HG03045 (cell line): ENCODE results near the gene CEP120.
"Not testable (repeated sequence)": the region's sequence is repeated elsewhere in the genome, so short reads cannot be mapped to it uniquely, and the experiment has no call there.

Experiments
- ATAC-seq: cut with Tn5 transposase; IDR thresholded peaks from one replicate; pipeline ENCODE4 v1.9.1; 2021; ENCODE audit warnings: mild to moderate bottlenecking, moderate library complexity; ENCODE audit not compliant: unreplicated experiment

Gene CEP120

DNA sequence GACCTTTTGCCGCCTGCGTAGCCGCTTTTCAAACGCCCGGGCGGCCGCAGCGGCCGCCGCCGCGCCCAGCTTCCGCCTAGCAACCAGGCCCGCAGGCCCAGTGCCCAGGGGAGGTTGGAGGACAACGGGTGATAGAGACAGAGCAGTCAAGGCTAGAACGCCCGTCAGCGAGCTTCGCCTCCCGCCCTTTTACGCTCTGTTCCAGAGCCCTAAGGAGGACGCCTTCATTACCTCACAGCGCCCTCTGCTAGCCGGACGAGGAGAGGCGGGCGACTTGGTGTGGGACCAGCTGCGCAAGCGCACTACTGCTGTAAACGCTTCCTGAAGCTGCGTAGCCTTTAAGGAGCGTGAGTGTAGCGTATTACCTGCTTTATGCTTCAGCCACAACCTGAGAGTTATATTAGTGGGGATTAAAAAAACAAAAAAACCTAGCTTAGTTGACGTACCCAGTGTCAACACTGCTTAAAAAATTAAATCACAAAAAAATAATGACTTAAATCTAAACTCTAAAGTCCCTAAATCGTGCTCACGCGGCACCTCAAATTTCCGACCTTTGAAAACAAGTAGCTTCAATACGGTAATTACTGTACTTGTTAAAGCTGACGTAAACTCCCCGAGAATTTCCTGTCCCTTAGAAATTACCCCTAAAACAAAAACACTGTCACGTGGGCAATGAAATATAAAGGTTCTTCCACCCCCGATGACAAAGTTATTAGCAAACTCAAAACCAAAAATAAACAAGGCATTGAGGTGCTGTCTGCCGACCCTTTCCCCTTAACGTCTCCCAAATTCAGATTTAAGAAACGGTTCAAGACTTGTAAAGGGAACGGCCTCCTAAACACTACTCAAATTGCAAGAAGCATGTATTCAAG lies at the start of gene CEP120:
Gene CEP120 (minus strand): TSS at position 126 of the 872 bp plus-strand sequence. CDS start 405 bp downstream, outside the sequence.
- peak; percentile 99 for ATAC-seq

DNA sequence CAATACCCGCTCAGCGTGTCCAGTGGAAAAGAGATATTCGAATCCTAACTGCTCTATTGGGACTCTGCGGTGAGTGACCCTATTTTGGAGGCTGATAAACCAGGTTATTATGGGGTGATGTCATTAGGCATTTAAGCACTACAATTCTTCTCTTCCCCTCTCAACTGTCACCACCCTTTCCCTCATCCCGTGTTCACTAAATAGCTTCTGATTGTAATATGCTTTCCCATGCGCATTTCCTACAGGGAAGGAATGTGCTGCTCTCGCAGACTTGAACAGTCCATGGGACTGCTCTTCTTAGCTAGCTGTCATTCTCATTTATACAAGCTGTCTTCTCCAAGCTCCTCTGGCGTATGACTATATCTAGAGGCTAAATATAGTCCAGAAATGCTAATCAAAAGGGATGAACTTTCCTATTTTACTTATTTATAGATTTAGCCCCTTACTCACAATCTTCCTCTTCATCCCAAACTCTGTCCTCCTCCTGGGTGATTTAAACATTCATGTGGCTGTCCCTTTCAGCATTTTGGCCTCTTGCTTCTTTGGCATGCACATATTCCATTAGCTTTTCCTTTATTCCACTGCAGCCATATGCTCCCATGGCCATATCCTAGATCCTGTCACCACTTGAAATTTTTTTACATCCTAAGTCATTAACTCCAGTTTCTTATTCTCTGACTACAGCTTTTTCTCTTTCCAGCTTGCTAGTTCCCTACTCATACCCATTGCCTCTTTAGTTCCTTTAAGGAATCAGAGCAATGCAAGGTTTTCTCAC lies 49.1 kb upstream of the CEP120 start:
- no peak for ATAC-seq

DNA sequence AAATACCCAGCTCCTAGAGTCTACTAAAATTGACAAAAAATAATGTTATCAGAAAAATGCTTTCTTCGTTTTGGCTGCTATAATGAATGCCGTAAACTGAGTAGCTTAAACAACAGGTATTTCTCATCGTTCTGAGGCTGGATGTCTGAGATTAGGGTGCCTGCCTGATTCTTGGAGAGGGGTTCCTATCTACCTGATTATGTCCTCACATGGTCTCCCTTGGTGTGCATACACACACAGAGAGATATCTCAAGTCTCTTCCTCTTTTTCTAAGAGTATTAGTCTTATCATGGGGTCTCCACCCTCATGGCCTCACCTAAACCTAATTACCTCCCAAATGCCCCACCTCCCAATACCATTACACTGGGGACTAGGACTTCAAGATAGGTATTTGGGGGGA lies 48.2 kb upstream of the CEP120 start:
- ATAC-seq = no peak

DNA sequence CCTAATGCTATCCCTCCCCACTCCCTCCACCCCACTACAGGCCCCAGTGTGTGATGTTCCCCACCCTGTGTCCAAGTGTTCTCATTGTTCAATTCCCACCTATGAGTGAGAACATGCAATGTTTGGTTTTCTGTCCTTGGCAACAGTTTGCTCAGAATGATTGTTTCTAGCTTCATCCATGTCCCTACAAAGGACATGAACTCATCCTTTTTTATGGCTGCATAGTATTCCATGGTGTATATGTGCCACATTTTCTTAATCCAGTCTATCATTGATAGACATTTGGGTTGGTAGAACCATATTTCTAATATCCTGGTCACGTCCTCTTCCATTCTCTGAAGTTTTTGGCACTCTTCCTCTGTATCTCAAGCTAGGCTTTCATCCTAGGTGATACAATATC lies 43.6 kb upstream of the CEP120 start:
- not testable (repeated sequence) for ATAC-seq

DNA sequence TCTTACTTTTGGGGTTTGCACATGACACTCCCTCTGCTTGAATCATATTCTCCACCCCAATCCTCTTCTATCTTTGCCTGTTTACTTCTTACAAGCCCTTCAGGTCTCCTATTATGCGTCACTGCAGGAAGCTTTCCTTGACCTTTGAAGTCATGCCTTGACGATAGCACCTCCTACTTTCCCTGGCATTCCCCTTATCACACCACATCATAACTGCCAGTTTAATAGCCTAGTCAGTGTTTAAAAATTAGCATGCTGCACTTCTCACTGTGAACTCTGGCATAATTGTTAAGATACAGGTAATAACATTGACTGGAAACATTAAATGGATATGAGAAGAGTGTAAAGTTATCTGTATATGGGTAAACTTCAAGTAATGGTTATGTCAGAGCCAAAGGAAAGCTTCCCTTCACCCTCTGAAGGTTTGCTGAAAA lies 37.1 kb upstream of the CEP120 start:
- no peak for ATAC-seq

DNA sequence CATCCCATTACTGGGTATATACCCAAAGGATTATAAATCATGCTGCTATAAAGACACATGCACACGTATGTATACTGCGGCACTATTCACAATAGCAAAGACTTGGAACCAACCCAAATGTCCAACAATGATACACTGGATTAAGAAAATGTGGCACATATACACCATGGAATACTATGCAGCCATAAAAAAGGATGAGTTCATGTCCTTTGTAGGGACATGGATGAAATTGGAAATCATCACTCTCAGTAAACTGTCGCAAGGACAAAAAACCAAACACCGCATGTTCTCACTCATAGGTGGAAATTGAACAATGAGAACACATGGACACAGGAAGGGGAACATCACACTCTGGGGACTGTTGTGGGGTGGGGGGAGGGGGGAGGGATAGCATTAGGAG lies 35.8 kb upstream of the CEP120 start:
- ATAC-seq = not testable (repeated sequence)

DNA sequence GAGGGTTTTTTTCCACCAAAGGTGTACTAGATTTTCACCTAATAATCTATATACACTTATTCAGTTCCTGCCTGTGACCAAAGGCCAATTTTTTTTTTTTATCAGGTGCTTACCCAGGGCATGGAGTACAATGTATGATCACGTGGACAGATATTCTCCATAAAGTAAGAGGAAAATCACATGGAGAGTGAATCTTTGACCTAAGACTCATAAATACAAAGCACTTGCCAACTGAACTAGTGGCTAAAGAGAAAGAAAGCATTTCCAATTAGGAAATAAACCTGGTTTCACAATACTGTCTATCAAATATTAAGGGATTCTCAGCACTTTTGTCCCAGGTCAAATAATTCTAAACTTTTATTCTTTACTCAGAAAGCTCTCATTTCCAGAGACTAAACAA lies 33.0 kb upstream of the CEP120 start:
- ATAC-seq = no peak

DNA sequence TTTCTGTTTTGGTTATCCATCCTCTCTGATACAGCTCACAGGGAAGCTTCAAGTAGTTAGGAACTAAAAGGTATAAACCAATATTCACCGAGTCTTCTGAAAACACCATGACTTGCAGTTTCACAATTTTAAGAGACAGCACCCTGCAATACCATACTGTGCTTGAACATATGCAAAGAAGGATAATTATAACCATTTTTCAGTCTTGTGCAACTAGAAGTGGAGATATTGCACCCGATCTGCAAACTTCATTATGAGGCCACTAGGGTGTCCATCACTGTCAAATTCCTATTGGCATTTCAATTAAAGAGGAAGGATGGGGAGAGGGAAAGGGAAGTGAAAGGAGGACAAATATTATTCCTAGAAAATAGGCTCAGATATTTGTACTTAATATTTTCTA lies 32.4 kb upstream of the CEP120 start:
- peak; percentile 93 for ATAC-seq

DNA sequence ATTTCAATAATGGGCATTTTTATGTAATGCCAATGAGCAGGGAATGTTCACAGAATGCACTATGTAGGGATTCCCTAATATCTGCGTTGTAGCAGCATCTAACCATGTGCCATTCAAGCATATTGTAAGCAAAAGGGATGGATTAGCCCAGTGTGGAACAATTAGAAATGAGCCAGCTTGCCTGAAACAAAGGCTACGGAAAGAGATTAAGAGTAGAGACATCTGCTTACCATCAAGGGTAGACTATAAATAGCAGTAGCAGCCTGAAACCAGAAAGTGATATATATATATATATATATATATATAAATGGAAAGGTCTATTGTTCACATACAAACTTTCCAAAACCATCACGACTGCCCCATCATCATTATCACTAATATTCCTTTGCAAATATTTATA lies 31.9 kb upstream of the CEP120 start:
- peak; percentile 44 for ATAC-seq

DNA sequence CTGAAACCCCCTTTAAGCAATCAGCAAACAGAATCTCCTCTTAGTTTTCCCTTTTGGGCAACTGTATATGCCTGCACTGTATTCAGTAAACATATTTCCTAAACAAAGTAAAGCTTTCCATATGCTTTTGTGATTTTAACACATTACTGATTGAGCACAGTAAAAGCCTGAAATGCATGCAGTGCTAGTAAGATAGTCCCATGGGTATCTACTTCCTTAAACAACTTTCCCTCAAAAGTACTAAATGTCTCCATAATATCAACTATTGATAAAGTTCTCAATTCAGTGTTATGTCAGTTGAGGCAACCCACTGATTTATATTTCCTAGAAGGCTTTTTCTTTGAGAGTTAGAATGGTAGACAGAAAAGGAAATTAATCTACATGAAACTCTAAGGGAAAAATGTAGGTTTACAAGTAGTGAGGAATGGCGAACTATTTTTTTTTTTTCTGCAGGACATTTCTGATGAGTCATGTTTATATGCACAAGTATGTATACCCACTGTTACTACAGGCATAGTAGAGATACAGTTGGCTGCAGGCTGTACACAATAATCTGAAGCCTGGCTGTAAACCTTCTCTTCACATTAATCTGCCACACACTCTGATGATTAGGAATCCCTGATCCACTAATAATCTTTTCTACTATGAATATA lies 31.2 kb upstream of the CEP120 start:
- ATAC-seq = no peak

DNA sequence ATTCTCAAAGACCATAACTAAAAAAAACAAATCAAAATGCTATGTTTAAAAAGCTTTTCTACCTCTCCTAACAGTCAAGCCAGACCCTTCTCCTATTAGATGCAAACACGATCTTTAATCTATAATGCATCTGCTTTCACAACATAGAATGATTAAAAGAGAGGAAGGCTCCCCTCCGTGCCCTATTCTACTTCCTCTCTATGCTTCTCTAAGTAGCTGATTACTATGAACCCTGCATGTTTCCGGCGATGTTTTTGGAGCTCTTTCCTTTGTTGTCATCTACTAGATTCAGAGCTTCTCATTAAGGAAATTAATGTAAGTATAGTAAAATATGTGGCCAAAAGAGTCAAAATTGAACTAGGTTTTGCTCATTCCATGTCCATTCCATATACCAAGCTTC lies 29.2 kb upstream of the CEP120 start:
- no peak for ATAC-seq

DNA sequence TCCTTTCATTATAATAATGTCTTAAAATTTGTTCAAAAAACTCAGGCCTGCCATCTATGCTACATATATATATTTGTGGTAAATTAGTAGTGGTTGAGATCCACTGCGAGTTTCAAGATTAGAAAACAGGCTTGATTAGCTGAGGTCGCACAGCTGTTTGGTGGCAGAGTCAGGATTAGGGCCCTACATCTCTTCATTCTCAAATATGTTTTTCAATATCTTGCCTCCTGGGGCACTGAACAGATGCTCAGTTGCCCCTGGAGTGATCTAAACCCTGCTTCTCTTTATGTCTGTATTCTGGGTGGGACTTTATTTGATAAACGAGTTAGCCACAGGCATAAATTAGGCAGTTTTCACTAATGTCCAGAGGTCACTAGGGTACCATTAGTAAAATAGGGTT lies 27.8 kb upstream of the CEP120 start:
- ATAC-seq = no peak

DNA sequence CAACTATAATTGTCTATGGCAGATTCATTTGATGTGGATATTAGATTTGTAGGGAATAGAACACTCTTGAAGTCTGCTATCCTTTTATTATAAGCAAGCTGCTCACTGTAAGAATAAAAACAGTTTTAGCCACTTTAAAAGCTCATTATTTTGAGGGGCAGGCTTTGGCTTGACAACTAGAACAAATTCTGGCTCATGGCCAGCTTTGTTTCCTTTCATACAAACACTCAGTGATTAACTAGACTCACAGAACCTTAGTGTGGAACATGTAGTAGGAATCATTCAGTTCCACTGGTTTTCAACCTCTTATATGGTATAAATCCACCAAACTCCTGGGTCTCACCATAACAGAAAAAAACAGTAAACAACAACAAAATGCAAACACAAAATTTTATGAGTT lies 27.4 kb upstream of the CEP120 start:
- no peak for ATAC-seq

DNA sequence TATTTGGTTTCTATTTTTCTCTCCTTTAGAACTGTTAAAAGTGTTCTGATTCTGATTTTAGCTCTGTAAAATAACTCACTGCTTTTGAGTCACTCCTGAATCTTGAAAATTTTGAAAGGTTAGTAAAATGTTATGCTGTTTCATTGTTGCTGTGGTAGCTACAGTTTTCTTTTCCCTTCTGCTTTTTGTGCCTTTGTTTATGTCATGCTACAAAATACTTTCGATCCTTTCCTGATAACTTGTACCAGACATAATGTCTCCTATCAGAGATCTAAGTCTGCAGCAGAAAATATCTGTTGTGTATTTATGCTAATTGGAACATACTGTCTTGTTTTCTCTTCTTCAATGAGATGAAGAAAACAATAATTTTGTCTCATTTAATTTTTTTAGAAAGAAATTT lies 26.9 kb upstream of the CEP120 start:
- ATAC-seq = no peak

DNA sequence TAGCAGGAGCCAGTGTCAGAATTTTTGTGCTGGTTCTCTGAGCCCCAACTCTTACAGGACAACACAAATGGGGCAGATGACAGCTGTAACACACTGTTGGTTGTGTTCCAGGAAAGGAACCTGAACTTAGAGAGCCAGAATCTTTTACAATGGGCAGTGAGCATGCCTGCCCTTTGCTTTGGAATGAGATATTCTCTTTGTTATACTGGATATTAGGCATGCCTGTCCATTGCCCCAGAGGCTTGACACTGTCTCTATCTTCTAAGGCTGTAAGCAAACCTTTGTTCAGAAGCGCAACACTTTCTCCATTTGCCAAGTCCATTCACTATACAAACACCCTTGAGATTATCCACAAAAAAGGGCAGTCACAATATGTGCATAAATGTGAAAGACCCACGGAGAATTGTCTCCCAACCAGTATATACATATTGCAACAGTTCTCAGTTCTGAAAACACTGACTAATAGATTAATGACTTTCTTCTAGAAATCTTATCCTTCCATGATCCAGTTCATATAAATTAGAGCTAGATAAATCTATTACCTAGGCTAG lies 26.3 kb upstream of the CEP120 start:
- ATAC-seq = no peak

DNA sequence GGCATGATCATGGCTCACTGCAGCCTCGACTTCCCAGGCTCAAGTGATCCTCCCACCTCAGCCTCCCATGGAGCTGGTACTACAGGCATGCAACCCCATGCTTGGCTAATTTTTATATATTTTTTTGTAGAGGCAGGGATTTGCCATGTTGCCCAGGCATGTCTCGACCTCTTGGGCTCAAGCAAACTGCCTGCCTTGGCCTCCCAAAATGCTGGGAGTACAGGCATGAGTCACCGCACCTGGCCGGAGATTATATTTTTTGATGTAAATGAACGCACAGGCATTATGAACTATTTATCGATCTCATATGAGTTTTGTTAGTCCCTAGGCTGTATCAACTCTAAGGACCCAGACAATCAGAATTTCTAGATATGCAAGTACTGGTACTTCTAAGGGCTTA lies 25.5 kb upstream of the CEP120 start:
- ATAC-seq = no peak

DNA sequence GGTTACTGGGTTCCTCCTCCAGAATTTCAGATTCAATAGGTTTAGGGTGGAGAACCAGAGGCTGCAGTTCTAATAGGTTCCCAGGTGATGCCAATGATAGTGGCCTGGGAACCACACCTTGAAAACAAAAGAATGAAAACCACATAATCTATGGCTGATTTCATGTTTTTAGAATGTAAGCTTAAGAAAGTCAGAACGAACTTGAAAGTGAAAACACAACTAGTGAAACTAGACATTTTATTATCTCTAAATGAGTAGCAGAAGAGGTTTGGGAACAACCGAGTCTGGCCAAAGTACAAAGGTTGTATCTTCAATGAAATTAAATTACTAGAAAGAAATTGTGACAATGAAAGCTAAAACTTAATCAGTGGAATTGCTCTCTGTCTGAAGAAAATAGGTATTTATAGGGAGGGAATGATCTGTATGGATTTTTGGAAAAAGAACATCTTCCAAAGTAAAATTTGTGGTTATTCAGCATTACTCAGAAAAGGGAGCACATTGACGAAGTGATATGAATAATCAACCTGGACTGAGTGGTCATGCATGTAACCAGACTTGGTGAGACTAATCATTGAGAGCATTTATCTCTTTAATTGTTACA lies 24.9 kb upstream of the CEP120 start:
- peak; percentile 82 for ATAC-seq

DNA sequence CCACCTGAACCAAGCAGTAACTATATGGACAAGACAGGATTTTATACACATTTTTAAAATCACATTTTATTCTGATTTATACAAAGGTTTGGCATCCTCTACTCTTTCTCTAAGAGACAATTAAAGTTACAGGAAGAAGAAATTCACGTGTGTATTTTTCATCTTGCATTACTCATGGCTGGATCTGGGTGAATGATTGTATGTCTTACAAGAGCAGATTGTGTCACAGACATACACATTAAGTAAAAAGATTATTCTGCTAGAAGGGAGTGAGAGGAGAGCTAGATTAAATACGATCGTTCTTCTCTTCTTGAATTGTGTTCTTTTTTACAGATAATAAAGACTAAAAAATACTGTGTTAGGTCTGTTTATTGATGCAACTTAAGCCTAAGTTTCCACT lies 20.8 kb upstream of the CEP120 start:
- ATAC-seq = no peak

DNA sequence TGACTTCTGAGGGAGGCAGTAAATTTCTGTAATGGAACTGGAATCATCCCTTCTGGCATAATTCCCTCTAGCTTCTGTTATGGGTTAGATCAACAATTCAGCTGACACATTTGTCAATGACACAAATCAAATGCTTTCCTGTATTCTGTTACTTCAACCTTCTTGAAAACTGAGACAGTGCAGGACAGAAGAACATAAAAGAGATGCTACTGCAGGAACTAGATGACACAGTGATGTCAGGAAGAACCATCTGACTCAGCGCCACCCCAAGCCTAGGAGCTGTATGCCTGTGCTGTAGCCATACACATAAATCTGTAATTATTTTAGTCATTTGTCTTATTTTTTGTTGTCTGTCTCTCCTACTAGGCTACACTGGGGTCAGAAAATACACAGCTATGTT lies 18.2 kb upstream of the CEP120 start:
- peak; percentile 66 for ATAC-seq

DNA sequence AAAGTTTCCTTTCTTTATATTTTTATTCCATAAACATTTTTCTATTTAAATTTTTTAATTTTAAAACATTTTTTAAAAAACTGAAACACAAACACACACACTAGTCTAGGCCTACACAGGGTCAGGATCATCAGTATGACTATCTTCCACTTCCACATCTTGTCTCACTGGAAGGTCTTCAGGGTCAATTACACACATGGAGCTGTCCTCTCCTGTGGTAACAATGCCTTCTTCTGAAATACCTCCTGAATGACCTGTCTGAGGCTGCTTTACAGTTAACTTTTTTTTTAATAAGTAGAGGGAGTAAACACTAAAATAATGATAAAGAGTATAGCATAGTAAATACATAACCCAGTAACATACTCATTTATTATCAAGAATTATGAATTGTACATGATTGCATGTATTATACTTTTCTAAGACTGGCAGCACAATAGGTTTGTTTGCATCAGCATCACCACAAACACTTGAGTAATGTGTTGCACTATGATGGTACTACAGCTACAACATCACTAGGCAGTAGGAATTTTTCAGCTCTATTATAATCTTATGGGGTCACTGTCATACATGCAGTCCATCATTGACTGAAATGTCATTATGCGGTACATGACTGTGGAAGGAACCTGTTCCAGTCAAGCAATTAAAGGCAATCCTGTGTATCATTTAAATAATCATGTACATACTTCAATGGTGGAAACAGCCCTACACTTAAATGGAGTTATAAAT lies 17.4 kb upstream of the CEP120 start:
- no peak for ATAC-seq
